HG02973 (cell line): ENCODE data around the gene GAL3ST2.
A peak's percentile ranks its signal among the peaks of the same experiment; 100 is the strongest.
"Not testable (repeated sequence)": the region's sequence is repeated elsewhere in the genome, so short reads cannot be mapped to it uniquely, and the experiment has no call there.

Experiments
- ATAC-seq: cut with Tn5 transposase; IDR thresholded peaks from one replicate; pipeline ENCODE4 v1.9.1; 2021; ENCODE audit warnings: moderate library complexity; ENCODE audit not compliant: unreplicated experiment

Gene GAL3ST2

DNA sequence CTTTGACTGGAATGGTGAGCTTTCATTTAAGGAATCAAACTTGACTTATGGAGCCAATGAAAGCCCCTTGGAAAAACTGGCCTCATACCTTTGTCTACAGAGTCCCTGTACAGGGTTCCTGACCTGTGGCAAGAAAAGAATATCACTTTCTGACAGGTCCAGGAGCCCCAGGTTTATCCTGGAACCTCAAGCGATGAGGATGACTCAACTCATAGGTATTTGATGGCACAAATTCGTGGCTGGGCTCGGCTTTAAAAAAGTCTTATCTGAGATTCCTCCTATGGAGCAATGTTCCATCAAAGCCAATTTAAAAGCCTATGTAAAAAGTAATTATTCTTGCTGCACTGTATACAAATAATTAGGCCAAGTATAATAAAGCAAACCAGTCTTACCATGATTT lies 14.8 kb downstream of the GAL3ST2 start:
- not testable (repeated sequence) for ATAC-seq

DNA sequence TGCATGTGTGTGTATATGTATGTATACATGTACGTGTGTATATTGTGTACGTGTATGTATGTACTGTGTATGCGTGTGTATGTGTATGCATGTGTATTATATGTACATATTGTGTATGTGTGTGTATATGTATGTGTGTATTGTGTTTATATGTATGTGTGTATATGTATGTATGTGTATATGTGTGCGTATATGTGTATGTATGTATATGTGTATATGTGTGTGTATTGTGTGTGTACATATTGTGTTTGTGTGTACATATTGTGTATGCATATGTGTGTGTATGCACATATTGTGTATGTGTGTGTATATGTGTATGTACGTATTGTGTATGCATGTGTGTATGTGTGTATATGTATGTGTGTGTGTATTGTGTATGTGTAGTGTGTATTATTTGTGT lies 16.8 kb downstream of the GAL3ST2 start:
- no peak for ATAC-seq

DNA sequence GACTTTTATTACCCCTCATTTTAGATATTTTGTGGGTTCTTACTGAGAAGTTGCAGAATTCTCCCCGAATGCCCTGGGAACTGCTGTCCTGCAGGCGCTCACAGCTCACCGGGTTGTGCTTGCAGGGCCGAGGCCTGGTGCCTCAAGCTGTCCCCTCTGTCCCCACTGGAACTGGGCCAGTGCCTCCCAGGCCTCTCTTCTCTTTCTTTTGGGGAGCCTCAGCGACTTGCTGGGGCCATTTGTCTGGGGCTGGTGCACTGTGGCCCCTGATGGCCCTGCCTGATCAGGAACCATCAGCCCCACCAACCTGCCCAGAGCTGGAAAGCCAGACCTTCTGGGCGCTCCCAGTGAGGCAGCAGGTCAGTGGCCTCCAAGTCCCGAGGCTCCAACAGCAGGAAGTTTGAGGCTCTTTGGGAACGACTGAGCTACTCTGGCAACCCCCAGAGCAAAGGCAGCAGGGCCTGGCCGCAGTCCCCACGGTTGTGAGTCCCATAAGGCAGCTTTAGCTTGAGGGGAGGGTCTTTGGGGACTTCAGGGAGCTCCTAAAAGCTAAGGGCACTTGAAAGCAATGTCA lies 17.7 kb downstream of the GAL3ST2 start:
- ATAC-seq = no peak

DNA sequence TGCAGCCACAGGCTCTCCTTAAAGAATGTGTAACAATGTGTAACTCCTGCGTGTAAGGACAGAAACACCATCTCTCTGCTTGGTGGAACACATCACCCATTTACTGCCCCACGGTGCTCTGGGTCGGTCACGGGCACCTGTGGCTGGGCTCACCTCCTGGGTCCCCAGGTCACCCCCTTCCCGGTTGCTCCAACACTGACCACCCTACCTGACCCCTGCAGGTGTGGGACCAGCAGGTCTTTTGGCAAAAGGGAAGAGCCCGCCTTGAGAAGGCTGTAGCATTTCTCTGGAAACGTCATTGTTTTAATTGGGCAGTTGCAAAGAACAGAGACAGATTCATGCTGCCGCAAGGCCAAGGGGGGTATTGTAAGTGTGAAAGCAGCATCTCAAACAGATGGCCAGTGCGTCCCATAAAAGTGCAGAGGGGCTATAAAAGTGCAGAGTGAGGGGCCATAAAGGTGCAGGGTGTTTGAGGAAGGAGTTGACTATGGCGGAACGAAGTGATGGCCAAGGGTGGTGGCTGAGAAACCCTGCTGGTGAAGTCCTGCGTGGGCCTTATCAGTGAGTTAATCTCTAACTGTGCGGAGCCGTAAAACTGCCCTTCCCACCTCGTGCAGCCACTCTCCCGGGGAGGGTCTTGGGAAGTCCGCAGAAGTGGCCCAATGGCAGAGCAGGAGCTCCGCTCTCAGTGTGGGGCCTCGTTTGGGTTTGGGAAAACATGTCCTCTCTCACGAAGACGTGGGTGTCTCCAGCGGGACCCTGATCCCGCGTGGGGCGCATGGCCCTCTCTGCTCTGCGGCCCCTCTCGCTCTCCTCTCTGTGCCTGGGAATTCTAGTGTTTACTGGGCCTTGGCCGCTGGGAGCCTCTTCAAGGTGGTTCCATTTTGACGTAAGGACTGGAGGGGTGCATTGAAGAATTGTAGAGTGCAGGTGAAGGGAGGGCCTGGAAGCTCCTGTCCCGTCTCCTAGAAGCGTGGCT lies 18.7 kb downstream of the GAL3ST2 start:
- no peak for ATAC-seq

DNA sequence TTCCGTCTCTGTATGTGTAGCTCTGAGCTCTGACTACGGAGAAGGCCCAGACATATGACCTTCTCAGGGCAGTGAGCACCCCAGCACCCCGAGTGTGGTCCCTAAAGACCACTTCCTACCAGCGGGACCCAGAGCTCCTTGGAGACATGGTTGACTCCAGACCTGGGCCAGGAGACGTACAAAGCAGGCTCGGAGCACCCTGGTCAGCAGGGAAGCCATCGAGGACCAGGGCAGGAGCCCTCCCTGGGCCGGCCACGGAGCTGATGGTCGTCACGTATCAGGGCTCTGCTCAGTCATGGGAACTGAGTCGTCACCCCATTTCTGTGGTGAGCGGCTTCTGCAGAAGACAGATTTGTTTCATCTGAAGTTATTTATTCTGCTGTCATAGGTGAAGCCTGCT lies 19.6 kb downstream of the GAL3ST2 start:
- no peak for ATAC-seq

DNA sequence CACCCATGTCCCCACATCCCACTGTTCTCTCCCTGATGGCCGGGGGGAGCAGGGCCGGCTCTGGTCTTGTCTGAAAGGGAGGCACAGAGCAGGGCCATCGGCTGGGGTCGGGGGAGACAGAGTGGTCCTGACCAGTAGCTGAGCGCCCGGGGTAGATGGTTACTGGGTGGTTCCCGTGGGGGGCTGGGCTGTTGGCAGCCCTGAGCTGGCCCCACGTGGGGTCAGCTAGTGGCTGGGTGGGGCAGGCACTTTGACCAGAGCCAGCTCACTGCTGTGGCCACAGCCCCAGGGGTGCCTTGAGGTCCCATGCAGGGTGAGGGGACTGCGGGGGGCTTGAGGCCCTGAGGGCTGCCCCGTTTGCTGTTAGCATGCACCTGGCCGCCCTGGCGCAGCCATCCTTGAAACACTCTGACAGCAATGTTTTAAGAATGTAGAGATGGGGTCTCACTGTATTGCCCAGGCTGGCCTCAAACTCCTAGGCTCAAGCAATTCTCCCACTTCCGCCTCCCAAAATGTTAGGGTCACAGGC lies 20.1 kb downstream of the GAL3ST2 start:
- no peak for ATAC-seq

DNA sequence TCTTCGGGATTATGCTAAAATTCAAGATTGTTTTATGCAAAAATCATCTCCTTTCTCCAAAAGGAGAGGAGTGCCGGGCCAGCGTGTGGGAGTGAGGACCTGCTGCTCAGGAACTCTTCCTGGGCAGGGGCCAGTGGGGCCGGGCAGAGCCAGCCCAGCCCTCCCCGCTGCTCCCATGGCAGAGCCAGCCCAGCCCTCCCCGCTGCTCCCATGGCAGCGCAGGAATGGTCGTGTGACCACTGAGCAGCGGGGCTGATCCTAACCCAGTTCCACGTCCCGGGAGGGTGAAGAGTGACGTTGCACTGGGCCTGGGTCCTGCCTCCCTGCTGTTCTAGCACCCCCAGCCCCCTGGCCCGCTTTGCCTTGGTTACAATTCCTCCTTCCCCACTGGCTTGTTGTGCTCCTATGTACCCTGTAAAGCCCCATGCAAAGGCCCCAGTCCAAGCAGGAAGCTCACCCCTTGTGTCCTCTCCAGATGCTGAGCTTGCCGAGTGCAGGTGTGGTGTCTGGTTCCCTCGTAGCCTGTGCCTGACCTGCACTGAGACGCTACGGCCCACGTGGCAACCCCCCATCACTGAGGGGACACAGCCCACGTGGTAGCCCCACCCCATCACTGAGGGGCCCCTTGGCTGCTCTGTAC lies 20.9 kb downstream of the GAL3ST2 start:
- ATAC-seq = no peak

DNA sequence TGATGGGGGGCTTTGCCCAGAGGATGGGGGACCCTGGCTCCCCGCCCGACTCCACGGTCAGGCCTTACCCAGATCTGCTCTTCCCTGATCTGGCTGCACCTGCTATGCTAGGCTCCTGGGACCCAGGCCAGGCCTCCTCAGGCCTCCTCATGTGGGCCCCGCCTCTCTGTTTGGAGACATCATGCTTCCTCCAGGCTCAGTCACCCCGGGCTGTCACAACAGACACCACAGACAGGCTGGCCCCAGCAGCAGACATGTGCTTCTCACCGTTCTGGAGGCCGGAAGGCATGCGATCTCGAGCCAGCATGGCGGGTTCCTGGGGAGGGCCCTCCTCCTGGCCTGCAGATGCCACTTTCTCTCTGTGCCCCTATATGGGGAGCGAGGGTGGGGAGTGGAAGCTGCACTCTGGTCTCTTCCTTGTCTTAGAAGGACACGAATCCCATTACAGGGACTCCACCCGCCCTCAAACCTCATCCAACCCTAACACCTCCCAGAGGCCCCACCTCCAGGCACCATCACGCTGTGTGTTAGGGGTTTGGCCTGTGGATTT lies 21.5 kb downstream of the GAL3ST2 start:
- no peak for ATAC-seq

DNA sequence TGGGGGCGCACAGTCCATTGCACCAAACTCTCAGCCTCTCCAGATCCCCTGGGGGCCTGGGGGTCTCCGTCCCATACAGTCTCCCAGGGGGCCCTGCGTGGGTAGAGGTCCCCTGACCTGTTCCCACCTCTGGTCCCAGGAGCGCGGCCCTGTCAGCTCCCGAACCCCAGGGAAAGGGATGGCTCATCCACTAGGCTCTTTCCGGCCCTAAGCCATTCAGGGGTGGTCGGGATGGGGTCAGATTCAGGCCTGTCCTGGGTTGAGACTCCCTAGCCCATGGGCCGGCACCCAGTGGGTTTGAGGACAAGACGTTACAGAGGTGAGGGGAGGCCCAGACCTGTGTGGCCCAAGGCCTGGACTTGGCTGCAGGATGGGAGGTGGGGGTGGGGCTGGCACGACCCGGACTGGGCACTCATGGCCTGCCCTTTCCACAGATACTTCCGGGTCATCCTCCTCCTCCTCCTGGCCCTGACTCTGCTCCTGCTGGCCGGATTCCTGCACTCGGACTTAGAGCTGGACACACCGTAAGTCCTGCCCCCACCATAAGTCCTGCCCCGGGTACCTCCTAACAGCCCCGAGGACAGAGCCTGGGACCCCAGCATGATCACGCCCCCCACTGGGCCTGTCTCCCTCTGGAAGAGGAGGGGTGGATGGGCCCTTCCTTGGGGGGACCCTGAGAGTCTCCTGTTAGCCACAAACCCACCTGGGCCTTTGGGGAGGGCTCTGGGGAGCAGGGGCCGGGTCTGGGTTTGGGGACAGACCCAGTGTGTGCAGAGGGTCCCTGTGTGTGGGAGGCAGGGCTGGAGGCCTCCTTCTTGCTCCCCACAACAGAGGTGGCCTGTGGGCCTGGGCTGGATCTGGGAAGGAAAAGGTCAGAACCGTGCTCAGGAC lies 22.3 kb downstream of the GAL3ST2 start:
- ATAC-seq = no peak

DNA sequence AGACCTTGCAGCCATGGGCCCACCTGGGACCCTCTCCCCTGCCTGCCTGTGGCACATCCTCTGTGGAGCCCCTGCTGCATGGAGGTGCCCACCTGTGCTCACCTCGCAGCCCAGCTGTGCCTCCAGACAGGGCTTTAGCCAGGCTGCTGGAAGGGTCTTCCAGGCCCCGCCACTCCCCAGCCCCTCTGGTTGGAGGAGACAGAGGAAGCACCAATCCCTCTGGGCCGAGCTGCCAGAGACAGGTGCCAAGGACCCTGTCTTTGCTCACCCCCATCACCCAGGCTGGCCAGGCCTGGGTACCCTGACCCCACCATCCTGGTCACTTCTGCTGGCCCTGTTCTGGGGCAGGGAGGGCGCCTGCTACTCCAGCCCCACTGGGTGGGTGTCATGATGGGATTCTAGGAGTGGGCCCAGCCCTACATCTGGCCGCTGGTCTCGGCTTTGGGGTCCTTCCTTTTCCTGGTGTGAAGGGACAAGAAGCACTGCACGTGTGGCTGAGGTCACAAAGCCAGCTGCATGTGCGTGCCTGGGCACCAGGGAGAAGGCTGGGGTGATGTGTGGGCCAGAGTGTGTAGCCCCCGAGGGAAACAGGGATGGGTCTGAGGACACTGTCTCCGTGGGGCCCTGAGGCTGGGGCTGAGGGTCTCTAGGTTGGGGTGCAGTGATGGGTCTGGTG lies 23.0 kb downstream of the GAL3ST2 start:
- no peak for ATAC-seq

DNA sequence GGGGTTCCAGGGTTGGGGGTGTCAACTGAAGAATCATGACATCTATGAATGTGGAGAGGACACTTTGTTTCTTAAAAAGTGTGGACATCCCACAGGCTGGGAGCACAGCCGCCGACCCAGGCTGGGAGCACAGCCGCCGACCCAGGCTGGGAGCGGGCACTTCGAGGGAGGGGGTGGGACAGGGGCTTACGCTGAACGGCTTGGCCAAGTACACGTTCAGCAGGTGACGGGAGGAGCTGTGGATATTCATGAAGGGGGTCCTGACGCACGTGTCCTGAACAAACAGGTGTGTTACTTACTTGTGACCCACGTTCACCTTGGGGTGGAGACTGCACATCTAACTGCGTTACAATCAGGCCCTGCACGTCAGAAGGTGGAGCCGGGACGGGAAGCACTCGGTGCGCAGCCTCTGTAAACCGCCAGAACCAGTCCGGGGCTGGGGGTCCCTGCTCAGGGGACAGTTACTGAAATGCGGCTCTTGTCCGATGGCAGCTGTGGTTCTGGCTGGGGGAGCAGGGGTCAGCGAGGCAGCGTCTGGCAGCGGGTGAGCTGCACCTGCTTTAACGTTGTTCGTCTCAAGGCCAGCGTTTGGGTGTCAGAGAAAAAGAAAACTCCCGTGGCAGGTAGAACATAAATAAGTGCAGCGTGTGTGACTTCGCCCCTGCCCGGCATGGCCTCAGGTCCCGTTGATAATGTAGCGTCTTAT lies 23.7 kb downstream of the GAL3ST2 start:
- ATAC-seq = not testable (repeated sequence)

DNA sequence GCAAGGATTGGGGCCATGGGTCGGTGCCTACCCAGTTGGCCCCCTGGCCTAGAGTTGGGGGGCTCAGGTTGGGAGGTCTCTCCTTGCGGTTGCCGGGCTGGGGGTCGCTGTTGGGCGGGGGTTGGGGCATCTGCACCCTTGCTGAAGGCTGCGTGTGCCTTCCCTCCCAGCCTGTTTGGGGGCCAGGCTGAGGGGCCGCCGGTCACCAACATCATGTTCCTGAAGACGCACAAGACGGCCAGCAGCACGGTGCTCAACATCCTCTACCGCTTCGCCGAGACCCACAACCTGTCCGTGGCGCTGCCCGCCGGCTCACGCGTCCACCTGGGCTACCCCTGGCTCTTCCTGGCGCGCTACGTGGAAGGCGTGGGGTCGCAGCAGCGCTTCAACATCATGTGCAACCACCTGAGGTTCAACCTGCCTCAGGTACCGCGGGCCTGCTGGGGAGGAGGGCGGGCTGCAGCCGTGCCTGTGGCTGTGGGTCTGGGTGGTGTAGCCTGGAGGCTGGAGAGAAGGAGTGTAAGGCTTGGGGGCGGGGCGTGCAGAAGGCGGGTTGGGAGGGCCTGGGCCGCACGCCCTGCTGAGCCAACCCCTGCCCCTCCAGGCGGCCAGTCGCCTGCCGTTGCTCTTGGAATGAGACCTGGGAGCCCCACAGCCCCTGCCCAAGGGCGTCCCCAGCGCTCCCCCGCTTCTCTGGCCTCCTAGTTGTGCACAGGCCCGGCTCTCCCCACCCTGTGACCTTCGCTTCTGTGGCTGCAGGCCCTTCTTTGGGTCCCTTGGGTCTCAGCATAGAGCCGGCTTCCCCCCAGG lies 25.2 kb downstream of the GAL3ST2 start:
- no peak for ATAC-seq

DNA sequence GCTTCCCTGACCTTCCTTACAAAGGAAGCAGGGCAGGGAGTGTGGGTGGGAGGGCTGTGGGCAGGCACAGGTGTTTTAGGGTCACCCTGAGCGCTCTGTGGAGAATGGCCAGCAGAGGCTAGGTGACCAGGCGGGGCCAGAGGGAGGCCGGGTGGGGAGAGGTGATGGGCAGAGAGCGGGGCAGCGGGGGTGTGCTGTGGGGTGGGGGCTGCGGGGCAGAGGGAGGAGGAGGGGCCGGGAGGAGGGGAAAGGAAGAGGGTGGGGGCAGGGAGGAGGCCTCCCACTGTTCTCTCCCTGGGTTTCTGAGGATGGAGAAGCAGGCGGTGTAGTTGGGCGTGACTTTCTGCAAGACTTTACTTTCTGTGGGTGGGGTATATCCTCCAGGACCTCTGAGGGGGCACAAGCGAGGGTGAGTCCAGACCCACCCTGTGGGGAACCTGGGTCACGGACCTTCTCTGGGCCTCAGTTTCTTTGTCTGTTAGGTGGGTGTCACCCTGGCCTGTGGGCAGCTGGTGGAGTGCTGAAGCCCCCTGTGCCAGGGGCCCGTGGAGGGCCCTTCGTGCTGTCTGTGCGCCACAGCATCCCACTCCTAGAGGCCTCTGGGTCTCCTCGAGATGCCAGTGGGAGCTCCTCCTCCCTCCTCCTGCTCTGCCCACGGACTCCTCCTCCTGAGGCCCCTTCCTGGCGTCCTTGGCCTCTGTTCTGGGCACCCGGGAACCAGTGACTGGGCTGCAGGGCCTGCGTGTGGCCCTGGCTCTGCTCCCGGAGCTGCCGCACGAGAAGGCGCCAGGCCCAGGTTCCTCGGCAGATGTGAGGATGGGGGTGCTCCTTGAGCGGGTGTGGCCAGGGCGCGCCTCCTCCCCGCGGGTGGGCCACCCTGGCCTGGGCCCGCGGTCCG lies 26.0 kb downstream of the GAL3ST2 start:
- ATAC-seq = no peak

DNA sequence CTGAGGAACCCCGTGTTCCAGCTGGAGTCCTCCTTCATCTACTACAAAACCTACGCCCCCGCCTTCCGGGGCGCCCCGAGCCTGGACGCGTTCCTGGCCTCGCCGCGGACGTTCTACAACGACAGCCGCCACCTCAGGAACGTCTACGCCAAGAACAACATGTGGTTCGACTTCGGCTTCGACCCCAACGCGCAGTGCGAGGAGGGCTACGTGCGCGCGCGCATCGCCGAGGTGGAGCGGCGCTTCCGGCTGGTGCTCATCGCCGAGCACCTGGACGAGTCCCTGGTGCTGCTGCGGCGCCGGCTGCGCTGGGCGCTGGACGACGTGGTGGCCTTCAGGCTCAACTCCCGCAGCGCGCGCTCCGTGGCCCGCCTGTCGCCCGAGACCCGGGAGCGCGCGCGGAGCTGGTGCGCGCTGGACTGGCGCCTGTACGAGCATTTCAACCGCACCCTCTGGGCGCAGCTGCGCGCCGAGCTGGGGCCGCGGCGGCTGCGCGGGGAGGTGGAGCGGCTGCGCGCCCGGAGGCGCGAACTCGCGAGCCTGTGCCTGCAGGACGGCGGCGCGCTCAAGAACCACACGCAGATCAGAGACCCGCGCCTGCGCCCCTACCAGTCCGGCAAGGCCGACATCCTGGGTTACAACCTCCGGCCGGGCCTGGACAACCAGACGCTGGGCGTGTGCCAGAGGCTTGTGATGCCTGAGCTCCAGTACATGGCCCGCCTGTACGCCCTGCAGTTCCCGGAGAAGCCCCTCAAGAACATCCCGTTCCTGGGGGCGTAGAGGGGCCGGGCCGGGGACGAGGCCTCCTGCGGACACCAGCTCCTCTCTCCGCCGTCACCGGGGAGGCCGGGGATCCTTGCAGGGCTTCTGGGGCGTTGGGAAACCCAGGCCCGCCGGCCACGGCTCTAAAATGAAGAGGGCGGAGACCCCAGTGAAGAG lies 27.0 kb downstream of the GAL3ST2 start:
- peak; percentile 49 for ATAC-seq

DNA sequence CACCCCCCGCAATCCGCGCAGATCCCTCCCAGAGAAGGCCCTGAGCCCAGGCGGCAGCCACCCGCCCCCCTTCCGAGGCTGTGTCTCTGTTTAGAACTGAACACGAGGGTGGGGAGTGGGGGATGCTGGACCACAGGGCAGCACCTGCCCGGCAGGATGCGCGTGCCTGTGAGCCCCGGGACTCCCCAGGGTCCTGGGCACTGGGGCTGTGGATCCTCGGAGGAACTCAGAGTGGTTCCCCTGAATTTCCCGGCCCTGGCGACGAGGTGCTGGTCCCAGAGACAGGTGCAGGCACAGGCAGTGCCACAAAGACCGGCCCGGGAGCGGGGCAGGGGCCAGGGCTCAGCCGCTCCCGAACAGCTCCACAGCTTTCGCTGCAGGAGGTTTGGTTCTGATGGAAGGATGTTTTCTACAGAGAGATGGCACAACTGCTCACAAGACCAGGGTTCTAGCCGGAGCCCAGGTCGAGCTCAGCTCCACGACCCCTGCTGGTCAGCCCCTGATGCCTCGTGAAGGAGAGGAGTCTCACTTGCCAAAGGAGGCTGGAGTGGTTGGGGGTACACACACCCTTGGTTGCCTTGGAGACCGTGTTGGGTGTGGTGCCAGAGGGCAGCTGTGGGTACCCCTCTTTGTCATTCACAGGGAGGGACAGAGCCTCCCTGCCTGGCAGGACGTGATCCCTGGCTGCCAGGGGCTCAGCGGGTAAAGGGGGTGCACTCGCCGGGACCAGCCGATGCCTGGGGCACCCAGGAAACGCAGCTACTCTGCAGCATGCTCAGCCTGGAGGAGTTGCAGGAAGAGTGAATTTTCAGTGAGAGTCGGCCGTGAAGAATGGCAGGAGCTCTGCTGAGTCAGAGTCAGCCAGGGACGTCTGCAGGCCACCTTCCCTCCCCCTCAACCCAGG lies 28.0 kb downstream of the GAL3ST2 start:
- no peak for ATAC-seq
